ENCODE measurements around the gene DKK3.
A peak's percentile ranks its signal among the peaks of the same experiment; 100 is the strongest.

The DKK3 gene

DNA sequence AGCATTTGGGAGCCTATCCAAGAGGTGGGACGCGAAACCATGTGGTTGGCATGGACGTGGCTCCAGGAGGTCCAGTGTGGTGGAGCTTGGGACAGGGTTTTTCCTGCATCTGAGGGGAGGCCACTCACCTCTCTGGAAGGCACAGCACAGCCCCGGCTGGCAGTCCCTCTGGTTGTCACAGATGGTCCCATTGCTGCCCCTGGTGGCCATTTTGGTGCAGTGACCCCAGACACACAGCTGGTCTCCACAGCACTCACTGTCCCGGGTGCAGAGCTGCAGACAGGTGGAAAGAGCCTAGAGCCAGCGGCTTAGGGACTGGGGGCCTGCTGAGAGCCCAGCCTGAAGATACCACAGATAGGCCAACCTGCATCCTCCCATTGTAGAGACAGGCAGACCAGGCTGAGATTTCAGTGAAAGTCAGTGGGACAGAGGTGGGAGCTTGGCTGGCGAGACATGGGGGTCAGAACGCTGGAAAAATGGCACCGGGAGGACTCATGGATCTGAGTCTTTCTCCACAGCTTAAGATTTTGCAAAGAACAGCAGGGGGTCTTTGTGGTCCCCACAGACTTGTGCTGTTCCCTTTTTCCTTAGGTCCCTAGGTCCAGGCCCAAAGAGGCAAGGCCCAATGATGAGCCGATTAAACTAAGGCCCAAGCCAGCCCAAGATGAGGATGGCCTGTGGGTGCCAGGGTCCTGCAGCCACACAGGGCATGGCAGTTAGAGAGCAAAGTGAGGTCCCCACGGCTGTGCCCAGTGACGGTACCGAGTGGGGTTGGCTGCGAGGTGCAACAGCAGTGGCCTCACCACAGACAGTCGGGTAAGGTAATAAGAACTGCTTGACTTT is 41.4 kb downstream of the DKK3 start:
- peak; percentile 88 for DNase-seq (ENCODE audit: low spot score)
- in situ Hi-C loops (cut with MboI; ENCODE audit: low sequenced_read_pairs, unreplicated experiment): loop anchor here (10.0 kb wide), 1 partner anchor 162 kb away; no protein-coding TSS in a partner anchor
- TF ChIP-seq CTCF (IDR thresholded peaks at IDR 0.05; ENCODE audit: borderline replicate concordance, control extremely low read depth, extremely low read depth, insufficient read depth, missing control alignments): peak; percentile 83

GRCh38 chr11:11966354-11966741 is 42.1 kb downstream of the DKK3 start:
- DNase-seq (ENCODE audit: low spot score): peak; percentile 14
- no peak for TF ChIP-seq CTCF (IDR thresholded peaks at IDR 0.05; ENCODE audit: borderline replicate concordance, control extremely low read depth, extremely low read depth, insufficient read depth, missing control alignments)
- in situ Hi-C loops (cut with MboI; ENCODE audit: low sequenced_read_pairs, unreplicated experiment): loop anchor here (10.0 kb wide), 1 partner anchor 162 kb away; no protein-coding TSS in a partner anchor

- DNase-seq (ENCODE audit: low spot score): no peak
- TF ChIP-seq CTCF (IDR thresholded peaks at IDR 0.05; ENCODE audit: borderline replicate concordance, control extremely low read depth, extremely low read depth, insufficient read depth, missing control alignments): no peak
- in situ Hi-C loops (cut with MboI; ENCODE audit: low sequenced_read_pairs, unreplicated experiment): loop anchor here (10.0 kb wide), 1 partner anchor 161 kb away; no protein-coding TSS in a partner anchor
These were observed 42.6 kb downstream of the DKK3 start for GRCh38 chr11:11965656-11966353.

- in situ Hi-C loops (cut with MboI; ENCODE audit: low sequenced_read_pairs, unreplicated experiment): loop anchor here (10.0 kb wide), 1 partner anchor 160 kb away; no protein-coding TSS in a partner anchor
- peak; percentile 13 for DNase-seq (ENCODE audit: low spot score)
- no peak for TF ChIP-seq CTCF (IDR thresholded peaks at IDR 0.05; ENCODE audit: borderline replicate concordance, control extremely low read depth, extremely low read depth, insufficient read depth, missing control alignments)
These were observed 43.2 kb downstream of the DKK3 start for GRCh38 chr11:11965192-11965591.

DNA sequence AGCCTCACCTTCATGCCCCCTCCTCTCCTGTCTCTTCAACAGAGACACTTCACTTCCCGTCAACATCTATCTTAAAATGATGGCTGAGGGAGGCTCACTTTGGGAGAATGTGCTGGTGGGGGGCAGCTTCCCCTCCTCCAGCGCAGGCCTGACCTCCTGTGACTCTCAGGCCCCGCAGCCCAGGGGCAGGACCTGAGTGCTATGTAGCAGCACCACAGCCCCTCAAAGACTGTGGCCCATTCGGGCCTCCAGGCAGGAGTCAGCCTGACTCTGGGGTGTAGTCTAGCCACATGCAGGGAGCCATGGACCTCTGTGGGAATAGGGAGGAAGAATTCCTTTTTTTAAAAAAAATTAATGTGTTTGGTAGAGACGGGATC is 43.7 kb downstream of the DKK3 start:
- in situ Hi-C loops (cut with MboI; ENCODE audit: low sequenced_read_pairs, unreplicated experiment): loop anchor here (10.0 kb wide), 1 partner anchor 160 kb away; no protein-coding TSS in a partner anchor
- no peak for TF ChIP-seq CTCF (IDR thresholded peaks at IDR 0.05; ENCODE audit: borderline replicate concordance, control extremely low read depth, extremely low read depth, insufficient read depth, missing control alignments)
- DNase-seq (ENCODE audit: low spot score): no peak

Data from GM13976 (cell line).